Thyroid gland (tissue), 4 donors: ENCODE results near the gene AFF3. TPM values are rescaled to one million over a fixed set of nuclear protein-coding genes. Genes with fewer than 3 reads are reported as not detected.
"Not testable (repeated sequence)": the region's sequence is repeated elsewhere in the genome, so short reads cannot be mapped to it uniquely, and the experiment has no call there.

Source experiments
- DNase-seq, 2 donors: peaks; one replicate each; pipeline ENCODE4 v3.0.0-alpha.2; 2019
- H3K27ac ChIP-seq, 3 donors: fragments of 200-600 bp; sonication (generic); 1 replicate in 2 of 3; 2 replicates in 1 of 3; pipeline ENCODE4 v1.5.1; 2016 to 2019; ENCODE audit warnings: mild to moderate bottlenecking in 1 of 3, moderate library complexity in 1 of 3
- H3K27me3 ChIP-seq: fragments of 200-600 bp; sonication (generic); one replicate; pipeline ENCODE4 v1.5.1; 2019
- H3K36me3 ChIP-seq, 2 donors: fragments of 200-600 bp; sonication (generic); one replicate each; pipeline ENCODE4 v1.5.1; 2016 to 2019
- H3K4me1 ChIP-seq, 2 donors: fragments of 200-600 bp; sonication (generic); one replicate each; pipeline ENCODE4 v1.5.1; 2017 to 2019
- H3K4me3 ChIP-seq, 3 donors: fragments of 200-600 bp; sonication (generic); replicated peaks in 1 of 3; 1 replicate in 2 of 3; 2 replicates in 1 of 3; pipeline ENCODE4 v1.5.1; 2016; ENCODE audit warnings: mild to moderate bottlenecking in 1 of 3
- H3K9me3 ChIP-seq: fragments of 200-600 bp; sonication (generic); one replicate; pipeline ENCODE4 v1.5.1; 2017
- CTCF ChIP-seq, 6 experiments: fragments of 200-600 bp in 3 of 6; fragments of 450-650 bp in 3 of 6; sonication (generic) in 3 of 6; IDR thresholded peaks; one replicate each; pipeline ENCODE4 v1.5.1; 2016 to 2019; ENCODE audit warnings: antibody characterized with exemption in 6 of 6, mild to moderate bottlenecking in 2 of 6, inconsistent platforms in 1 of 6, moderate library complexity in 1 of 6
- POLR2A ChIP-seq, 2 donors: fragments of 450-650 bp; IDR thresholded peaks; one replicate each; pipeline ENCODE4 v1.6.1; 2017; ENCODE audit warnings: antibody characterized with exemption in 2 of 2, mild to moderate bottlenecking in 2 of 2, moderate library complexity in 1 of 2
- WGBS, 2 donors: methylation state at CpG; one replicate each; pipeline ENCODE4 v1.1.5; 2017; 5-methylcytosine and 5-hydroxymethylcytosine counted together
- intact Hi-C: fragments of 100-400 bp; cut with DNase I; formaldehyde crosslinking; loops from one replicate; pipeline ENCODE4 v1.15.1; 2023
- total RNA-seq, 4 donors: library from RNA; depleted of rRNA; stranded (reverse); fragments of >200 nt; gene quantifications; one replicate each; pipeline ENCODE4 v1.2.3, GENCODE V29; 2016

AFF3 gene
- total RNA-seq, 4 donors from 2014 or later: 0.54 to 2.6 (median 1.1) TPM

GRCh38 chr2:99670768-99671734 lies 471.3 kb downstream of the AFF3 start:
- no peaks in the 10 kb centered on the region for H3K9me3 ChIP-seq
- no peaks in the 10 kb centered on the region for H3K4me1 ChIP-seq
- no peaks in the 10 kb centered on the region for H3K27me3 ChIP-seq
- intact Hi-C loops: no loop called here
- no peak overlapping the region for H3K27ac ChIP-seq
- TF ChIP-seq POLR2A (IDR thresholded peaks at IDR 0.05) (no peak), CTCF (IDR thresholded peaks at IDR 0.05) (no peak)
- WGBS, 2 donors: 60 to 70% methylated on average over 4 of the region's 4 CpGs
- H3K4me3 ChIP-seq: no peak overlapping the region
- no peaks in the 10 kb centered on the region for H3K36me3 ChIP-seq
- no peak for DNase-seq

- Histone ChIP-seq H3K9me3 (no peaks in the 10 kb centered on the region), H3K27ac (no peak overlapping the region), H3K4me3 (no peak overlapping the region), H3K36me3 (no peaks in the 10 kb centered on the region), H3K4me1 (peaks cover 3 to 6% of the 10 kb centered on the region in 2 donors), H3K27me3 (no peaks in the 10 kb centered on the region)
- intact Hi-C loops: no loop called here
- DNase-seq: no peak
- no peak for TF ChIP-seq POLR2A (IDR thresholded peaks at IDR 0.05)
- 88 to 94% methylated on average over 1 of the region's 1 CpG for WGBS, 2 donors
Measured at GRCh38 chr2:99666256-99666655, 476.1 kb downstream of the AFF3 start.

GRCh38 chr2:99663641-99664040 lies 478.7 kb downstream of the AFF3 start:
- intact Hi-C loops: no loop called here
- Histone ChIP-seq H3K27me3 (no peaks in the 10 kb centered on the region), H3K4me3 (no peak overlapping the region), H3K9me3 (no peaks in the 10 kb centered on the region), H3K4me1 (peaks cover 3 to 6% of the 10 kb centered on the region in 2 donors), H3K27ac (no peak overlapping the region), H3K36me3 (no peaks in the 10 kb centered on the region)
- no peak for TF ChIP-seq CTCF (IDR thresholded peaks at IDR 0.05)
- WGBS, 2 donors: 89 to 91% methylated on average over 2 of the region's 2 CpGs
- no peak for DNase-seq

- Histone ChIP-seq H3K27ac (no peak overlapping the region), H3K4me1 (peaks cover 3 to 6% of the 10 kb centered on the region in 2 donors), H3K27me3 (no peaks in the 10 kb centered on the region), H3K9me3 (no peaks in the 10 kb centered on the region), H3K36me3 (no peaks in the 10 kb centered on the region), H3K4me3 (no peak overlapping the region)
- WGBS, 2 donors: 5 to 19% methylated on average over 2 of the region's 2 CpGs
- TF ChIP-seq CTCF (IDR thresholded peaks at IDR 0.05) (no peak), POLR2A (IDR thresholded peaks at IDR 0.05) (no peak)
- intact Hi-C loops: no loop called here
- DNase-seq: peak in 1 of 2 donors; percentile 3
Measured at GRCh38 chr2:99662761-99663341, 479.5 kb downstream of the AFF3 start.

- whole genome bisulfite sequencing, 2 donors: 96 to 97% methylated on average over 9 of the region's 9 CpGs
- H3K36me3 ChIP-seq, H3K27me3 ChIP-seq, H3K27ac ChIP-seq, H3K4me1 ChIP-seq, intact Hi-C loops, H3K4me3 ChIP-seq, DNase-seq, H3K9me3 ChIP-seq: not testable (repeated sequence)
Measured at GRCh38 chr2:99661761-99662160, 480.6 kb downstream of the AFF3 start.
